ENCODE data around the gene CDC73. TPM values are rescaled to one million over a fixed set of nuclear protein-coding genes. Genes with fewer than 3 reads are reported as not detected.

CDC73 gene
- total and polyA plus RNA-seq, 9 of the 15 experiments (the other 6 are each of a cell fraction or from before 2014, with no cell fraction given), result 19.0 to 61.7 (median 30.1) TPM

DNA sequence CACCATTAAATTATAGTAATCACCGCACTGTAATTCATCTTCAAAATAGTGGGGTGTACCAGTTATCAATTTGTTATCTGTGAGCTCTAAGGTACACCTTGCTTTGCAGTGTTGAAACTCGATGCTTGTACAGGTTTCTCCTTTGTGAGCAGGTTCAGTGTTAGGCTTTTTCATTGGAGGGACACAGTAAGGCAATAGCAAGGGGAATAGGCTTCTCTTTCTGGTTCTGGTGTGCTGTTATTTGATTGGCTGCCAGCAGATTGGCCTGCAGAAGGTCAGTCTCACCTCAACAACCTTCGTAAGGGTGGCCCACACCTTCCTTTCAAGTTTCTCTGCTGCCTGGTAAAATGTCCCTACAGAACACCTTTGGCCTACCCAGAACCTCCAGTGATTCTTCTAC lies 140.8 kb downstream of the CDC73 start:
- no peaks in the 10 kb centered on the region for H3K9me1 ChIP-seq (ENCODE audit: control insufficient read depth, insufficient read depth, low read length)
- H3K4me3 ChIP-seq, result no peak overlapping the region
- in situ Hi-C loops (cut with MboI), result no loop called here
- H2AFZ ChIP-seq (ENCODE audit: low read depth, low read length), result no peak overlapping the region
- intact Hi-C loops (cut with micrococcal nuclease), result no loop called here
- no TSS peak for BruUV-seq (replicated peaks)
- no peaks in the 10 kb centered on the region for H3K4me1 ChIP-seq (replicated peaks in 1 of 2; ENCODE audit: control insufficient read depth in 2 of 2, insufficient read depth in 2 of 2, low read length in 2 of 2)
- TF ChIP-seq RNF2 (IDR thresholded peaks at IDR 0.05) (no peak), NFE2 (IDR thresholded peaks at IDR 0.05; ENCODE audit: low read depth) (no peak), DMBX1 (CRISPR knock-in tag; IDR thresholded peaks at IDR 0.05; ENCODE audit: borderline replicate concordance) (no peak), MTA1 (IDR thresholded peaks at IDR 0.05; ENCODE audit: borderline replicate concordance) (no peak), RB1 (IDR thresholded peaks at IDR 0.05; ENCODE audit: low read depth) (no peak), FOSL1 (tag; conservative IDR thresholded peaks at IDR 0.05) (no peak), POLR2H (tag; IDR thresholded peaks at IDR 0.05; ENCODE audit: low read depth) (no peak), NFIC (IDR thresholded peaks at IDR 0.05) (no peak), SRSF1 (IDR thresholded peaks at IDR 0.05; ENCODE audit: low read depth, low read length) (no peak), E2F1 (CRISPR knock-in tag; IDR thresholded peaks at IDR 0.05) (no peak), ZBTB2 (IDR thresholded peaks at IDR 0.05) (no peak), LCOR (CRISPR knock-in tag; IDR thresholded peaks at IDR 0.05) (no peak), IRF2 (CRISPR knock-in tag; IDR thresholded peaks at IDR 0.05) (no peak), BRCA1 (IDR thresholded peaks at IDR 0.05) (no peak), BRCA1 (CRISPR knock-in tag; IDR thresholded peaks at IDR 0.05) (no peak)
- TF ChIP-seq, protein P1, sequence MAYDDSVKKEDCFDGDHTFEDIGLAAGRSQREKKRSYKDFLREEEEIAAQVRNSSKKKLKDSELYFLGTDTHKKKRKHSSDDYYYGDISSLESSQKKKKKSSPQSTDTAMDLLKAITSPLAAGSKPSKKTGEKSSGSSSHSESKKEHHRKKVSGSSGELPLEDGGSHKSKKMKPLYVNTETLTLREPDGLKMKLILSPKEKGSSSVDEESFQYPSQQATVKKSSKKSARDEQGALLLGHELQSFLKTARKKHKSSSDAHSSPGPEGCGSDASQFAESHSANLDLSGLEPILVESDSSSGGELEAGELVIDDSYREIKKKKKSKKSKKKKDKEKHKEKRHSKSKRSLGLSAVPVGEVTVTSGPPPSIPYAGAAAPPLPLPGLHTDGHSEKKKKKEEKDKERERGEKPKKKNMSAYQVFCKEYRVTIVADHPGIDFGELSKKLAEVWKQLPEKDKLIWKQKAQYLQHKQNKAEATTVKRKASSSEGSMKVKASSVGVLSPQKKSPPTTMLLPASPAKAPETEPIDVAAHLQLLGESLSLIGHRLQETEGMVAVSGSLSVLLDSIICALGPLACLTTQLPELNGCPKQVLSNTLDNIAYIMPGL (CRISPR knock-in tag; IDR thresholded peaks at IDR 0.05), result no peak
- ChIA-PET CTCF (ENCODE audit: low intra/inter-chr PET ratio) (no interaction called here), POLR2A (interaction anchor here (0.7 to 0.9 kb wide), 2 partner anchors 13 to 14 kb away, joined by 3 read pairs; no protein-coding TSS in a partner anchor)
- no peaks in the 10 kb centered on the region for H4K20me1 ChIP-seq (replicated peaks; ENCODE audit: control insufficient read depth, insufficient read depth, low read length)
- no peak overlapping the region for H3K4me2 ChIP-seq (ENCODE audit: insufficient read depth, low read length)
- peaks cover 24% of the 10 kb centered on the region; the same call in 2 of the 3 replicates for H3K36me3 ChIP-seq (ENCODE audit: control insufficient read depth, insufficient read depth, low read length)
- ATAC-seq (no peak), FAIRE-seq (no peak), DNase-seq (ENCODE audit: extremely low read depth in 1 of 4, low spot score in 3 of 4) (no peak)
- 75% methylated on average over 3 of the region's 3 CpGs for WGBS (ENCODE audit: insufficient coverage, low coverage, missing lambda C conversion rate)
- no peak overlapping the region for H3K27ac ChIP-seq (ENCODE audit: extremely low read depth, low read depth, low read length)
- no peaks in the 10 kb centered on the region for H3K79me2 ChIP-seq (ENCODE audit: control insufficient read depth, insufficient read depth, low read length)
- H3K9ac ChIP-seq (ENCODE audit: insufficient read depth in 1 of 2, low read depth in 2 of 2, low read length in 2 of 2), result no peak overlapping the region
- H3K9me3 ChIP-seq (replicated peaks; ENCODE audit: control insufficient read depth, insufficient read depth, low read depth, low read length), result no peaks in the 10 kb centered on the region
- no peaks in the 10 kb centered on the region for H3K27me3 ChIP-seq (ENCODE audit: control insufficient read depth in 2 of 2, insufficient read depth in 2 of 2, low read length in 2 of 2)
